Thymus (tissue), 11 donors: ENCODE data around the gene MFSD11. TPM values are rescaled to one million over a fixed set of nuclear protein-coding genes. Genes with fewer than 3 reads are reported as not detected.
A peak's percentile ranks its signal among the peaks of the same experiment; 100 is the strongest.
"Not testable (repeated sequence)": the region's sequence is repeated elsewhere in the genome, so short reads cannot be mapped to it uniquely, and the experiment has no call there.

Experiments
- DNase-seq, 9 donors: peaks; one replicate each; pipeline ENCODE4 v3.0.0-alpha.2; 2013; ENCODE audit warnings: low spot score in 9 of 9, low read depth in 6 of 9, missing footprints in 1 of 9
- H3K27ac ChIP-seq, 2 donors: one replicate each; pipeline ENCODE4 v1.5.1; 2013; ENCODE audit warnings: control low read depth in 1 of 2, low read depth in 1 of 2, low read length in 1 of 2, mild to moderate bottlenecking in 1 of 2, moderate library complexity in 1 of 2
- H3K27me3 ChIP-seq, 2 donors: one replicate each; pipeline ENCODE4 v1.5.1; 2013; ENCODE audit warnings: low read length in 1 of 2; ENCODE audit not compliant: control insufficient read depth in 2 of 2, insufficient read depth in 1 of 2
- H3K36me3 ChIP-seq, 2 donors: one replicate each; pipeline ENCODE4 v1.5.1; 2013; ENCODE audit warnings: low read length in 1 of 2, mild to moderate bottlenecking in 1 of 2, moderate library complexity in 1 of 2; ENCODE audit not compliant: control insufficient read depth in 2 of 2, insufficient read depth in 2 of 2
- H3K4me1 ChIP-seq, 2 donors: one replicate each; pipeline ENCODE4 v1.5.1; 2013; ENCODE audit warnings: low read length in 2 of 2; ENCODE audit not compliant: control insufficient read depth in 2 of 2, insufficient read depth in 2 of 2
- H3K4me3 ChIP-seq, 2 donors: one replicate each; pipeline ENCODE4 v1.5.1; 2013; ENCODE audit warnings: low read length in 2 of 2, control low read depth in 1 of 2, mild to moderate bottlenecking in 1 of 2
- H3K9me3 ChIP-seq, 2 donors: one replicate each; pipeline ENCODE4 v1.5.1; 2013; ENCODE audit warnings: low read length in 1 of 2, mild to moderate bottlenecking in 1 of 2; ENCODE audit not compliant: control insufficient read depth in 2 of 2, insufficient read depth in 1 of 2
- WGBS: extraction: QIAGEN DNeasy Blood & Tissue Kit; methylation state at CpG from one replicate; pipeline ENCODE4 v1.1.7; 2013; 5-methylcytosine and 5-hydroxymethylcytosine counted together
- polyA plus RNA-seq: library from polyadenylated mRNA; stranded (reverse); fragments of 200-250 nt; gene quantifications from one replicate; pipeline ENCODE4 v1.2.3, GENCODE V29; 2013
- total RNA-seq: library from RNA; stranded (reverse); fragments of 120-200 nt; gene quantifications from one replicate; pipeline ENCODE4 v1.2.4, GENCODE V29; 2013
- donor health status: healthy.

Gene MFSD11
- total and polyA plus RNA-seq, 2 donors = 16.8 to 17.3 TPM

GRCh38 chr17:76722977-76723376 is 14.9 kb upstream of the MFSD11 start:
- not testable (repeated sequence) for DNase-seq, H3K9me3 ChIP-seq, H3K27ac ChIP-seq, H3K27me3 ChIP-seq, H3K4me3 ChIP-seq
- peaks cover 61 to 63% of the 10 kb centered on the region in 2 donors for H3K36me3 ChIP-seq
- 97% methylated on average over 8 of the region's 8 CpGs for WGBS
- peaks cover 14 to 24% of the 10 kb centered on the region in 2 donors for H3K4me1 ChIP-seq

- Histone ChIP-seq H3K27ac (no peak overlapping the region), H3K36me3 (peaks cover 52 to 55% of the 10 kb centered on the region in 2 donors), H3K27me3 (no peaks in the 10 kb centered on the region), H3K4me1 (peaks cover 17 to 27% of the 10 kb centered on the region in 2 donors), H3K9me3 (no peaks in the 10 kb centered on the region), H3K4me3 (no peak overlapping the region)
- no peak for DNase-seq
- over 99% methylated on average over 9 of the region's 9 CpGs for WGBS
These were observed 14.1 kb upstream of the MFSD11 start for GRCh38 chr17:76723812-76724211.

GRCh38 chr17:76725580-76726230 is 12.2 kb upstream of the MFSD11 start:
- 11% methylated on average over 38 of the region's 38 CpGs for WGBS
- Histone ChIP-seq H3K36me3 (peaks cover 36 to 47% of the 10 kb centered on the region in 2 donors), H3K9me3 (no peaks in the 10 kb centered on the region)

GRCh38 chr17:76726231-76726775 is 11.6 kb upstream of the MFSD11 start, which contains the start of gene JMJD6:
TSS of gene JMJD6 (minus strand) at chr17:76726606. CDS start at chr17:76726475, 131 bp downstream.
- peaks cover 34 to 46% of the 10 kb centered on the region in 2 donors for H3K36me3 ChIP-seq
- peak within 1 kb of the TSS; percentile 59 to 99 for H3K4me3 ChIP-seq
- H3K9me3 ChIP-seq = no peaks in the 10 kb centered on the region
- under 1% methylated on average over 60 of the region's 60 CpGs for WGBS
- no peaks in the 10 kb centered on the region for H3K27me3 ChIP-seq
- peaks cover 17 to 31% of the 10 kb centered on the region in 2 donors for H3K4me1 ChIP-seq
- H3K27ac ChIP-seq = peak within 1 kb of the TSS; percentile 99 to 100
- DNase-seq = peak; percentile 81 to 96 (median 90)

More at GRCh38 chr17:76725580-76726230, 12.2 kb upstream of the MFSD11 start:
- DNase-seq = peak in 2 of 9 donors; percentile 58 to 77
- H3K27ac ChIP-seq = peak overlapping the region; percentile 99 to 100
- H3K27me3 ChIP-seq = no peaks in the 10 kb centered on the region
- peaks cover 17 to 31% of the 10 kb centered on the region in 2 donors for H3K4me1 ChIP-seq
- H3K4me3 ChIP-seq = peak overlapping the region; percentile 59 to 99

GRCh38 chr17:76726776-76727718 is 10.9 kb upstream of the MFSD11 start, which contains the start of gene METTL23:
TSS of gene METTL23 (plus strand) at chr17:76726839. CDS start at chr17:76729711, 2,872 bp downstream.
- H3K27me3 ChIP-seq = no peaks in the 10 kb centered on the region
- peak in 4 of 9 donors; percentile 43 to 82 (median 74) for DNase-seq
- H3K4me1 ChIP-seq = peaks cover 17 to 31% of the 10 kb centered on the region in 2 donors
- peaks cover 33 to 46% of the 10 kb centered on the region in 2 donors for H3K36me3 ChIP-seq
- 2% methylated on average over 71 of the region's 71 CpGs for WGBS
- H3K4me3 ChIP-seq = peak within 1 kb of the TSS; percentile 59 to 99
- H3K27ac ChIP-seq = peak within 1 kb of the TSS; percentile 99 to 100
- no peaks in the 10 kb centered on the region for H3K9me3 ChIP-seq

GRCh38 chr17:76727745-76728456 is 10.0 kb upstream of the MFSD11 start:
- Histone ChIP-seq H3K4me3 (peak overlapping the region; percentile 59 to 99), H3K36me3 (peaks cover 30 to 50% of the 10 kb centered on the region in 2 donors), H3K4me1 (peaks cover 17 to 32% of the 10 kb centered on the region in 2 donors), H3K27ac (peak overlapping the region; percentile 99 to 100), H3K27me3 (no peaks in the 10 kb centered on the region), H3K9me3 (no peaks in the 10 kb centered on the region)
- DNase-seq = peak in 1 of 9 donors; percentile 46
- 78% methylated on average over 18 of the region's 18 CpGs for WGBS

GRCh38 chr17:76731800-76732733 is 5.9 kb upstream of the MFSD11 start:
- H3K27ac ChIP-seq, H3K27me3 ChIP-seq, DNase-seq, H3K9me3 ChIP-seq, H3K4me3 ChIP-seq: not testable (repeated sequence)
- peaks cover 21 to 28% of the 10 kb centered on the region in 2 donors for H3K4me1 ChIP-seq
- WGBS = 96% methylated on average over 13 of the region's 13 CpGs
- peaks cover 19 to 67% of the 10 kb centered on the region in 2 donors for H3K36me3 ChIP-seq
